Measurements from ENCODE around the gene COQ3.

GRCh38 chr6:99333068-99333467 lies 60.9 kb downstream of the COQ3 start:
- TF ChIP-seq TEAD4 (IDR thresholded peaks at IDR 0.05; ENCODE audit: low read depth, low read length) (no peak), ATF2 (IDR thresholded peaks at IDR 0.05; ENCODE audit: low read length) (no peak), ATF3 (IDR thresholded peaks at IDR 0.05; ENCODE audit: insufficient read depth, low read depth, low read length) (no peak), CTCF (IDR thresholded peaks at IDR 0.05; ENCODE audit: control extremely low read depth in 1 of 3, insufficient read depth in 1 of 3, low read depth in 1 of 3, low read length in 3 of 3) (no peak), PHF8 (conservative IDR thresholded peaks at IDR 0.05; ENCODE audit: low read depth, low read length) (no peak), MAX (IDR thresholded peaks at IDR 0.05) (no peak), POLR2A (IDR thresholded peaks at IDR 0.05; ENCODE audit: control extremely low read depth in 1 of 2, low read depth in 2 of 2, low read length in 2 of 2) (no peak), TAF1 (IDR thresholded peaks at IDR 0.05; ENCODE audit: low read depth, low read length) (no peak), EP300 (IDR thresholded peaks at IDR 0.05; ENCODE audit: borderline replicate concordance in 1 of 2, low read depth in 2 of 2, low read length in 2 of 2) (no peak), GABPA (IDR thresholded peaks at IDR 0.05; ENCODE audit: borderline replicate concordance, insufficient read depth, low read length) (no peak), YY1 (IDR thresholded peaks at IDR 0.05; ENCODE audit: low read depth, low read length) (no peak), JUN (IDR thresholded peaks at IDR 0.05; ENCODE audit: low read depth, low read length) (no peak), SIN3A (conservative IDR thresholded peaks at IDR 0.05 in 1 of 2, IDR thresholded peaks at IDR 0.05 in 1 of 2; ENCODE audit: low read depth in 1 of 2, low read length in 2 of 2) (no peak)

All from H1 (cell line).